ENCODE results near the gene OR6N2.

Gene OR6N2

DNA sequence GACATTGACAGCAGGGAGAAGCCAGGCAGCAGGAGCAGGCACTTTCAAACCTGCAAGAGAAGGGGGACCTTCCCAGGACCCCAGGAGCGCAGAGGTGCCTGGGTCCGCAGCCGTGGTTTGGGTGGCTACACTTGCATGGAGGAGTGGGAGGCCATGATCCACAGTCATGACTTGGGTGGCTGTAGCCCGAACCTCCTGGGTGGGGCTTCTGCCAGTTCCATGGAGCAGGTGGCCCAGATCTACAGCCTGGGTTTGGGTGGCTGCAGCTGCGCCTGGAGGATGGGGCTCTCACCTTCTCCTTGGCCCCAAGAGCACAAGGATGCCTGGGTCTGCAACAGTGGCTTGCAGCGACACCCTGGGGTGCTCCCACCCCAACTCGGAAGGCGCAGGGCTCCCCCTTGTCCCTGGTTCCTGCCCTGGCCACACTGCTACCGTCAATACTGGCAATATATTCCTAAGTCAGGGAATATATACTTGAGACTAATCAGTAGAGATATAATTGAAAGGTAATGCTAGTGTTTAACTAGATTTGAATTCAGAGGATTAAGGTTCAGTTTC lies 28.8 kb downstream of the OR6N2 start:
- DNase-seq, result no peak

DNA sequence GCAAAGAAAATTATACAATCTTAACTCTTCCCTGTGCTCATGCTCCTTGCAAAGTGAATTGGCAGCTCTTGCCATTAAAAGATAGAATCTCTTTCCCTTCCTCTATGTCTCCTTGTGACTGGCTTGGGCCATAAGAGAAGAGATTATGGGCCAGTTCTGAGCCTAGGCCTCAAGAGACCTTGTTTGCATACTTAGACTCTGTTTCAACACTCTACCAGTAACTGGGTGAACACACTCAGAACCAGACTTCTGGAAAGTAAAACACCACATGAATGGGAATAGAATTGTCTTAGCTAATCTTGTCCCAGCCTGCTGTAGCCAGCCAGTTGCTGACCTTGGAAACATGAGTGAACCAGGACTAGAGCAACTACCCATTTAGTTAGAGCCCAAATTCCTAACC lies 45.2 kb downstream of the OR6N2 start:
- no peak for DNase-seq

DNA sequence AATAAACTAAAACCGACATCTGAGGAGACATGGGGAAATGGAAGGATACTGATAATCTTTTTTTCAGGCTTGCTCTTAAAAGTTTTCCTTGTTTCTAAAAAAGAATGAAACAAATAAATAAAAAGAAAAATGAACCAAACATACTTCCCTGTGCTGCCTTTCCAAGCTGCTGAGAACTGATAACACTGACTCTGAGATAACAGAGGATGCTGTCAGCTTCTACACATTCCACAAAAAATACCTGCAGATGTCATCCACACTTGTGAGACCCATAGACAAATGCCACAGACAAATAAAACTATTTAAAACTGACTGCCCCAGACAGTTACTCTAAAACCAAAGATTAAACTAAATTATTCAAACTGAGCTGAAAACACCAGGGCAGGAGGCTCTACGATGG lies 48.5 kb downstream of the OR6N2 start:
- DNase-seq, result no peak

DNA sequence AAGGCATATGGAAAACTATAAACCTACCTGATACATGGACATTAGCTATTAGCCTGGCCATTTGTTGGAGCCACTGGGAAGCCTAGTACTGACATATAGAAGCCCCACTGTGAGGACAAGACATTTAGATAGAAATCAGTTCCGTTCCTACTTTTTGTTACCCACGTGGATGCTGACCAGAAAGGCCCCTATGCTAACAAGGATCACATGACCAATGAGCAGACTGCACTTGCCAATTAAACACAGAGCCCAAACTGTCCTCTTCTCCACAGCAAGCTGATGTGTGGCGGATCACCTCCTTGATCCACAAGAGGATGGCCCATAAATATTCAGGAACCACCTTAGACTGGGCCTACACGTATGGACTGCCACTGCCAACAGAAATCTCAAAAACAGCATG lies 49.3 kb downstream of the OR6N2 start:
- no peak for DNase-seq

DNA sequence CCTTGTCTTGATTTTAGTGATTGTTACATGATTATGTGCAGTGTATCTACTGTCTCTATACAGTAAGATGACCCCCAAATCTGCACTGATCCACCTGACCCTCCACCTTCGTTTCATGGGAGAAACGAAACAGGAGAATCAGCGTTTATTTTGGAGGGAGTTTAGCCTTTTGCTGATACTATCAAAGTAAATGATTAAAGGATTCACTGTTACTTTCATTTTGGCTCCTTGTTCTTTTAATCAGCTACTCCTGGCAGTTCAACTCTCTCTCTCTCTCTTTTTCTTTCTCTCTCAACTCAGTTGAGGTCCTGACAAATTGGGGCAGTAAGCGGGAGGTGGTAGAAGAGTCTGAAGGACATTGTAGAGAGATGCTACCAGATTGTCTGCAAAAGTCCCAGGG lies 50.6 kb downstream of the OR6N2 start:
- DNase-seq, result no peak

DNA sequence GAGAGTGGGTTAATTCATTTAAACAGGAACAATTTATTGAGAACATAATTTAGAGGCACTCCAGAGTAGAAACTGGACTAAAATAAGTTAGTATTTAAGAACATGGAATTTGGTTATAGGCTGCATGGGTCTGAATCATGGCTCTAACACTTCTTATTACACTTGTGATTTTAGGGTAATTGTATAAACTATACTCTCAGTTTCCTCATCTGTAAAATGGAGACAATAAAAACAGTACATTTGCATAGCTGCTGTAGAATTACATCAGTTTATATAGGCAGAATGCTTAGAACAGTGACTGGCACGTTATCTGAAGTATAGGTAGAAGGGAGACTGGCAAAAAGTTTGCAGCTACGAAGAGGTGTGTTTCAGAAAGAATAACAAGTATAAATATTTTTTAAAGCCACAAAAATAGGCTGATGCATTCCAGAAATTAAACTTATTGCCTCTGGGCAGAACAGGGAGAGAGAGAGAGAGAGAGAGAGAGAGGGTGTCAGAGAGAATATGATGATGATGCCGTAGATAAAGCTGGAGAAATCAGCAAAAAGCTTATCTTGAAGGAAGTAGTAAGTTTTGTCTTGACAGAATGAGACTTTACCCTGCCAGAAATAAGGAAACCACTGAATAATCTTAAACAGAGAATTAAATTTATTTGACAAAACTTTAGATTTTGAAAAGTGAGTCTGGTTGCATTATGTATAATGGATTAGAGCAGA lies 52.3 kb downstream of the OR6N2 start:
- no peak for DNase-seq

DNA sequence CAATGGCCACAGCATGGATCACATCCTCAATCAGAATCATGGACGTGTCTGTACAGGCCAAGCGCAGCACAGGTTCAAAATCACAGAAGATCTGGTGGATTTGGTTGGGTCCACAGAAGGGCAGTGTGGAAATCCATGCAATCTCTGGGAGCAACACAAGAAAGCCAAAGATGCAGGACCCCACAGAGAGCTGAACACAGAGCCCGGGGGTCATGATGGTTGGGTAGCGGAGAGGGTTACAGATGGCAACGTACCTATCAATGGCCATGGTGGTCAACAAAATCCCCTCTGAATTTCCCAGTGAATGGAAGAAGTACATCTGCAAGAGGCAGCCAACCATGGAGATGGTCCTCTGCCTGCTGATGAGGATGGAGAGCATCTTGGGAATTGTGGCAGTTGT lies 56.6 kb downstream of the OR6N2 start:
- DNase-seq, result no peak
